Gastrocnemius medialis (tissue), 4 donors: ENCODE data around the gene APBA2.

Experiments
- POLR2A ChIP-seq, 2 donors: fragments of 450-650 bp; IDR thresholded peaks; one replicate each; pipeline ENCODE4 v1.6.1; 2017; ENCODE audit warnings: antibody characterized with exemption in 2 of 2, mild to moderate bottlenecking in 2 of 2, moderate library complexity in 2 of 2
- TF ChIP-seq, protein P1 (sequence below), 5 experiments: fragments of 450-650 bp in 3 of 5; fragments of 200-600 bp in 2 of 5; sonication (generic) in 2 of 5; IDR thresholded peaks in 4 of 5; conservative IDR thresholded peaks in 1 of 5; 1 replicate in 4 of 5; 2 replicates in 1 of 5; pipeline ENCODE4 v1.5.1; 2016 to 2019; ENCODE audit warnings: antibody characterized with exemption in 5 of 5, mild to moderate bottlenecking in 3 of 5, moderate library complexity in 3 of 5

- TF ChIP-seq, protein P1, sequence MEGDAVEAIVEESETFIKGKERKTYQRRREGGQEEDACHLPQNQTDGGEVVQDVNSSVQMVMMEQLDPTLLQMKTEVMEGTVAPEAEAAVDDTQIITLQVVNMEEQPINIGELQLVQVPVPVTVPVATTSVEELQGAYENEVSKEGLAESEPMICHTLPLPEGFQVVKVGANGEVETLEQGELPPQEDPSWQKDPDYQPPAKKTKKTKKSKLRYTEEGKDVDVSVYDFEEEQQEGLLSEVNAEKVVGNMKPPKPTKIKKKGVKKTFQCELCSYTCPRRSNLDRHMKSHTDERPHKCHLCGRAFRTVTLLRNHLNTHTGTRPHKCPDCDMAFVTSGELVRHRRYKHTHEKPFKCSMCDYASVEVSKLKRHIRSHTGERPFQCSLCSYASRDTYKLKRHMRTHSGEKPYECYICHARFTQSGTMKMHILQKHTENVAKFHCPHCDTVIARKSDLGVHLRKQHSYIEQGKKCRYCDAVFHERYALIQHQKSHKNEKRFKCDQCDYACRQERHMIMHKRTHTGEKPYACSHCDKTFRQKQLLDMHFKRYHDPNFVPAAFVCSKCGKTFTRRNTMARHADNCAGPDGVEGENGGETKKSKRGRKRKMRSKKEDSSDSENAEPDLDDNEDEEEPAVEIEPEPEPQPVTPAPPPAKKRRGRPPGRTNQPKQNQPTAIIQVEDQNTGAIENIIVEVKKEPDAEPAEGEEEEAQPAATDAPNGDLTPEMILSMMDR (IDR thresholded peaks at IDR 0.05 in 4 of 5, conservative IDR thresholded peaks at IDR 0.05 in 1 of 5), result no peak
- TF ChIP-seq POLR2A (IDR thresholded peaks at IDR 0.05), result no peak
These were observed 110.5 kb downstream of the APBA2 start for GRCh38 chr15:28996289-28996688.
